ENCODE measurements around the gene C11orf71. TPM values are rescaled to one million over a fixed set of nuclear protein-coding genes. Genes with fewer than 3 reads are reported as not detected.

The C11orf71 gene
- total and polyA plus RNA-seq, 9 of the 15 experiments (the other 6 are each of a cell fraction or from before 2014, with no cell fraction given): 2.9 to 15.1 (median 9.1) TPM

DNA sequence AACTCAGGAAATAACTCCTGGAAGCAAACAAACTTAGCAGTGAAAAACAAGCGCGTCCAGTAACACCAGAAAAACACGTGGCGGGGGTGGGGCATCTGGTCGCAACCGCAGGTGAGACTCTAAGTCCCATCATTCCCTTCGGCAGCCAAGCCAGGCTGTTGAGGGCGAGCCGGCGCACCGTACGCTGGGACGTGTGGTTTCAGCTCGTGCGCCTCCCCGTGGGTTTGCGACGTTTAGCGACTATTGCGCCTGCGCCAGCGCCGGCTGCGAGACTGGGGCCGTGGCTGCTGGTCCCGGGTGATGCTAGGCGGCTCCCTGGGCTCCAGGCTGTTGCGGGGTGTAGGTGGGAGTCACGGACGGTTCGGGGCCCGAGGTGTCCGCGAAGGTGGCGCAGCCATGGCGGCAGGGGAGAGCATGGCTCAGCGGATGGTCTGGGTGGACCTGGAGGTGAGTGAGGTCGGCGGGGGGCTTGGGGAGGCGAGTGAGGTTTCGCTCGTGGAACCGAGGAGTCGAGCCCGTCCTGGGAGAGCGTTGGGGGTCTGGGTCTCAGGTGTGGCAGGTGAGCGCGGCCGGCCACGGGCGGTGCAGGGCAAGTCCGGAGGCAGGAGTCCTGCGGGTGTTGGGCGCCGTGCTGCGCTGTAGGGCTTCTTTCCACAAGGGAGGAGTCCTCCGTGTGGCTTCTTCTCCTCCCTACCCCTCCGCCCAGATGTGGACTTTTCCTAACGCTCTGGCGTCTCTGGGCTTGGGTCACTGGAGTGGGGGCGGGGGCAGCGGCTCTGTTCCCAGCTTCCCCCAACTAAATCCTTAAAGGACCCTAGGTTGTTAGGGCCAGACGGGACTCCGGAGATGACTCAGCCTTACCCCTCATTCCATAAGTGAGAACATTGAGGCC lies 39.2 kb upstream of the C11orf71 start, which contains the start of gene REXO2 (continued):
- TF ChIP-seq AFF1 (IDR thresholded peaks at IDR 0.05; ENCODE audit: low read depth in 1 of 2, partially characterized antibody in 2 of 2) (peak in 1 of 2 experiments; percentile 98), SAFB (IDR thresholded peaks at IDR 0.05; ENCODE audit: borderline replicate concordance, low read depth, low read length) (peak; percentile 81), ZNF354B (CRISPR knock-in tag; IDR thresholded peaks at IDR 0.05) (no peak), BDP1 (IDR thresholded peaks at IDR 0.05; ENCODE audit: insufficient read depth, insufficient read length) (no peak), HDGF (IDR thresholded peaks at IDR 0.05) (no peak), HEY1 (CRISPR knock-in tag; IDR thresholded peaks at IDR 0.05; ENCODE audit: borderline replicate concordance) (no peak), NRF1 (conservative IDR thresholded peaks at IDR 0.05 in 1 of 2, IDR thresholded peaks at IDR 0.05 in 1 of 2) (peak; percentile 94 to 95), ZNF239 (CRISPR knock-in tag; IDR thresholded peaks at IDR 0.05) (no peak), CLOCK (CRISPR knock-in tag; IDR thresholded peaks at IDR 0.05; ENCODE audit: borderline replicate concordance) (no peak), ELF4 (CRISPR knock-in tag; IDR thresholded peaks at IDR 0.05) (no peak), MTA2 (IDR thresholded peaks at IDR 0.05; ENCODE audit: low read depth) (no peak), PHB (CRISPR knock-in tag; IDR thresholded peaks at IDR 0.05) (no peak), ERF (CRISPR knock-in tag; IDR thresholded peaks at IDR 0.05) (no peak; the same call in 1 of the 2 replicates), SMAD2 (IDR thresholded peaks at IDR 0.05; ENCODE audit: low read depth, low read length) (no peak), MYC (IDR thresholded peaks at IDR 0.05; ENCODE audit: low read depth, low read length) (peak; percentile 97), MYC (CRISPR knock-in tag; IDR thresholded peaks at IDR 0.05; ENCODE audit: borderline replicate concordance, low read depth) (0 out of 2 replicates have a peak, but pooled peaks have one; percentile 64), MTA1 (IDR thresholded peaks at IDR 0.05; ENCODE audit: borderline replicate concordance) (no peak), ETV5 (CRISPR knock-in tag; IDR thresholded peaks at IDR 0.05; ENCODE audit: low read depth) (peak; percentile 42; the same call in 1 of the 2 replicates)
- TF ChIP-seq, protein P1, sequence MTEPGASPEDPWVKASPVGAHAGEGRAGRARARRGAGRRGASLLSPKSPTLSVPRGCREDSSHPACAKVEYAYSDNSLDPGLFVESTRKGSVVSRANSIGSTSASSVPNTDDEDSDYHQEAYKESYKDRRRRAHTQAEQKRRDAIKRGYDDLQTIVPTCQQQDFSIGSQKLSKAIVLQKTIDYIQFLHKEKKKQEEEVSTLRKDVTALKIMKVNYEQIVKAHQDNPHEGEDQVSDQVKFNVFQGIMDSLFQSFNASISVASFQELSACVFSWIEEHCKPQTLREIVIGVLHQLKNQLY (CRISPR knock-in tag; conservative IDR thresholded peaks at IDR 0.05): no peak
